DND-41 (cell line): ENCODE measurements around the gene SIN3B.

Experiments used
- ATAC-seq: fragments of 200-7000 bp; cut with Tn5 transposase; 3 replicates; pipeline ENCODE4 v1.9.1; 2021; ENCODE audit warnings: low read depth; ENCODE audit not compliant: insufficient read depth
- DNase-seq: peaks from one replicate; pipeline ENCODE4 v3.0.0-alpha.2; 2020
- H2AFZ ChIP-seq: 2 replicates; pipeline ENCODE4 v1.6.0; 2012; ENCODE audit warnings: low read depth, low read length
- H3K27ac ChIP-seq: 2 replicates; pipeline ENCODE4 v1.5.1; 2012; ENCODE audit warnings: low read length, inconsistent platforms
- H3K27me3 ChIP-seq: fragments of 200-600 bp; sonication (generic); 2 replicates; pipeline ENCODE4 v1.6.0; 2012; ENCODE audit warnings: low read length, mild to moderate bottlenecking, inconsistent platforms; ENCODE audit not compliant: insufficient read depth, poor library complexity
- H3K36me3 ChIP-seq: 2 replicates; pipeline ENCODE4 v1.5.1; 2012; ENCODE audit warnings: low read length, inconsistent platforms; ENCODE audit not compliant: insufficient read depth
- H3K4me1 ChIP-seq: 2 replicates; pipeline ENCODE4 v1.5.1; 2012; ENCODE audit warnings: mild to moderate bottlenecking, low read length; ENCODE audit not compliant: insufficient read depth
- H3K4me2 ChIP-seq: 2 replicates; pipeline ENCODE4 v1.6.0; 2012; ENCODE audit warnings: mild to moderate bottlenecking, moderate library complexity, low read length, inconsistent platforms; ENCODE audit not compliant: insufficient read depth
- H3K4me3 ChIP-seq, 2 experiments: fragments of 200-600 bp in 1 of 2; shearing (Covaris generic) in 1 of 2; 2 replicates each; pipeline ENCODE4 v1.5.1; 2012 to 2016; ENCODE audit warnings: inconsistent platforms in 2 of 2, low read length in 2 of 2, mild to moderate bottlenecking in 2 of 2, low read depth in 1 of 2, moderate library complexity in 1 of 2
- H3K79me2 ChIP-seq: 2 replicates; pipeline ENCODE4 v1.6.0; 2012; ENCODE audit warnings: low read length, inconsistent platforms; ENCODE audit not compliant: insufficient read depth
- H3K9ac ChIP-seq: 2 replicates; pipeline ENCODE4 v1.6.0; 2012; ENCODE audit warnings: low read depth, mild to moderate bottlenecking, inconsistent platforms, low read length, moderate library complexity
- H3K9me3 ChIP-seq: 2 replicates; pipeline ENCODE4 v1.5.1; 2012; ENCODE audit warnings: low read length, moderate library complexity, mild to moderate bottlenecking, inconsistent platforms; ENCODE audit not compliant: insufficient read depth, severe bottlenecking
- H4K20me1 ChIP-seq: 2 replicates; pipeline ENCODE4 v1.6.0; 2012; ENCODE audit warnings: low read length; ENCODE audit not compliant: insufficient read depth
- EZH2 ChIP-seq: IDR thresholded peaks from 3 replicates; pipeline ENCODE4 v1.6.1; 2012; ENCODE audit warnings: borderline replicate concordance, low read depth, mild to moderate bottlenecking, moderate library complexity, low read length, inconsistent platforms; ENCODE audit not compliant: severe bottlenecking
- TF ChIP-seq, protein P1 (sequence below): IDR thresholded peaks from 2 replicates; pipeline ENCODE4 v1.5.1; 2012; ENCODE audit warnings: borderline replicate concordance, low read length, moderate library complexity, mild to moderate bottlenecking; ENCODE audit not compliant: poor library complexity, severe bottlenecking; ENCODE audit errors: extremely low read depth

The SIN3B gene

DNA sequence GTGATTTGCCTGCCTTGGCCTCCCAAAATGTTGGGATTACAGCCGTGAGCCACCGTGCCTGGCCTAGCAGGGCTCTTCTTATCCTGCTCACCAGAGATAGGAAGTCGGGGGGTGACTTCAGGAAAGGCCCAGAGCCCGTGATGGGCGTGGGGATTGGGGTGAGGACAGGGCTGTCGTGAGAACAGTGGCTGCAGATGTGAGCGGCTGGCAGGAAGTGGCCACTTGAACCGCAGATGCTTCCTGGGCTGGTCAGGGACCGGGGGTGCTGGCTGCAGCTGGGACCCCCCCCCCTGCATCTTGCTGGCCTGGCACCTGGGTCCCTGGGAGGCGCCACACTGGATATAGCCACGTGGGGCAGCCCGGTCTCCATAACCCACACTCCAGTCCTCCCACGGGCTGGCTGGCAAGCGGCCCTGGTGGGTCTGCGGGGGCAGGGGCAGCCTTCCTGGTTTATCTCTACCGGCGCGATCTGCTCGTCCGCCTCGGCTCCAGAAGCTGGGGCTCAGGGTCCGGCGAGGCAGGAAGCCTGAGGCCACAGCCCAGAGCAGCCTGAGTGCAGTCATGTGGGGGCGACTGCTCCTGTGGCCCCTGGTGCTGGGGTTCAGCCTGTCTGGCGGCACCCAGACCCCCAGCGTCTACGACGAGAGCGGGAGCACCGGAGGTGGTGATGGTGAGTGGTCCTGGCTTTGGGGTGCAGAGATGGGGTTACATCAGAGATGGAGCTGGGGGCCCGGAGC lies 59.6 kb downstream of the SIN3B start, which contains the start of gene F2RL3:
Gene F2RL3 (plus strand): TSS at position 371 of the 737 bp plus-strand sequence. CDS start 191 bp downstream, at position 562.
- H2AFZ ChIP-seq = no peak within 1 kb of the TSS
- no peak for TF ChIP-seq EZH2
- TF ChIP-seq, protein P1, sequence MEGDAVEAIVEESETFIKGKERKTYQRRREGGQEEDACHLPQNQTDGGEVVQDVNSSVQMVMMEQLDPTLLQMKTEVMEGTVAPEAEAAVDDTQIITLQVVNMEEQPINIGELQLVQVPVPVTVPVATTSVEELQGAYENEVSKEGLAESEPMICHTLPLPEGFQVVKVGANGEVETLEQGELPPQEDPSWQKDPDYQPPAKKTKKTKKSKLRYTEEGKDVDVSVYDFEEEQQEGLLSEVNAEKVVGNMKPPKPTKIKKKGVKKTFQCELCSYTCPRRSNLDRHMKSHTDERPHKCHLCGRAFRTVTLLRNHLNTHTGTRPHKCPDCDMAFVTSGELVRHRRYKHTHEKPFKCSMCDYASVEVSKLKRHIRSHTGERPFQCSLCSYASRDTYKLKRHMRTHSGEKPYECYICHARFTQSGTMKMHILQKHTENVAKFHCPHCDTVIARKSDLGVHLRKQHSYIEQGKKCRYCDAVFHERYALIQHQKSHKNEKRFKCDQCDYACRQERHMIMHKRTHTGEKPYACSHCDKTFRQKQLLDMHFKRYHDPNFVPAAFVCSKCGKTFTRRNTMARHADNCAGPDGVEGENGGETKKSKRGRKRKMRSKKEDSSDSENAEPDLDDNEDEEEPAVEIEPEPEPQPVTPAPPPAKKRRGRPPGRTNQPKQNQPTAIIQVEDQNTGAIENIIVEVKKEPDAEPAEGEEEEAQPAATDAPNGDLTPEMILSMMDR = no peak
- no peak for ATAC-seq
- H3K9me3 ChIP-seq = no peaks in the 10 kb centered on the region
- H3K27ac ChIP-seq = no peak within 1 kb of the TSS
- DNase-seq = no peak
- no peaks in the 10 kb centered on the region for H4K20me1 ChIP-seq
- H3K4me3 ChIP-seq = no peak within 1 kb of the TSS
- H3K4me1 ChIP-seq = no peaks in the 10 kb centered on the region
- H3K4me2 ChIP-seq = no peak within 1 kb of the TSS
- no peak within 1 kb of the TSS for H3K9ac ChIP-seq
- H3K36me3 ChIP-seq = no peaks in the 10 kb centered on the region
- H3K27me3 ChIP-seq = no peaks in the 10 kb centered on the region
- no peaks in the 10 kb centered on the region for H3K79me2 ChIP-seq

DNA sequence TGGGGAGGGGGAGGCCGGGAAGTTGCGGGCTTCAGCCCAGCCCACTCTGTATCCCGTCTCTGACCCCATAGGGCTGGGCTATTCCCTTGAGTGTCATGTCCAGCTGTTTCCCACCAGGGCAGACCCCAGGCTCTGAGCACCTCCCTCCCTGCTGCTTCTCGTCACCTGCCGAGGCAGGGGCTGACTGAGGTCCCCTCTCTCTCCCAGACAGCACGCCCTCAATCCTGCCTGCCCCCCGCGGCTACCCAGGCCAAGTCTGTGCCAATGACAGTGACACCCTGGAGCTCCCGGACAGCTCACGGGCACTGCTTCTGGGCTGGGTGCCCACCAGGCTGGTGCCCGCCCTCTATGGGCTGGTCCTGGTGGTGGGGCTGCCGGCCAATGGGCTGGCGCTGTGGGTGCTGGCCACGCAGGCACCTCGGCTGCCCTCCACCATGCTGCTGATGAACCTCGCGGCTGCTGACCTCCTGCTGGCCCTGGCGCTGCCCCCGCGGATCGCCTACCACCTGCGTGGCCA lies 60.2 kb downstream of the SIN3B start:
- H3K79me2 ChIP-seq = no peaks in the 10 kb centered on the region
- ATAC-seq (no peak), DNase-seq (no peak)
- no peaks in the 10 kb centered on the region for H3K4me1 ChIP-seq
- no peaks in the 10 kb centered on the region for H3K27me3 ChIP-seq
- H3K36me3 ChIP-seq = no peaks in the 10 kb centered on the region
- no peak overlapping the region for H3K27ac ChIP-seq
- H3K9me3 ChIP-seq = no peaks in the 10 kb centered on the region
- no peak overlapping the region for H3K9ac ChIP-seq
- H2AFZ ChIP-seq = no peak overlapping the region
- TF ChIP-seq, protein P1 = no peak
- TF ChIP-seq EZH2 = no peak
- no peaks in the 10 kb centered on the region for H4K20me1 ChIP-seq
- H3K4me2 ChIP-seq = no peak overlapping the region
- H3K4me3 ChIP-seq = no peak overlapping the region

DNA sequence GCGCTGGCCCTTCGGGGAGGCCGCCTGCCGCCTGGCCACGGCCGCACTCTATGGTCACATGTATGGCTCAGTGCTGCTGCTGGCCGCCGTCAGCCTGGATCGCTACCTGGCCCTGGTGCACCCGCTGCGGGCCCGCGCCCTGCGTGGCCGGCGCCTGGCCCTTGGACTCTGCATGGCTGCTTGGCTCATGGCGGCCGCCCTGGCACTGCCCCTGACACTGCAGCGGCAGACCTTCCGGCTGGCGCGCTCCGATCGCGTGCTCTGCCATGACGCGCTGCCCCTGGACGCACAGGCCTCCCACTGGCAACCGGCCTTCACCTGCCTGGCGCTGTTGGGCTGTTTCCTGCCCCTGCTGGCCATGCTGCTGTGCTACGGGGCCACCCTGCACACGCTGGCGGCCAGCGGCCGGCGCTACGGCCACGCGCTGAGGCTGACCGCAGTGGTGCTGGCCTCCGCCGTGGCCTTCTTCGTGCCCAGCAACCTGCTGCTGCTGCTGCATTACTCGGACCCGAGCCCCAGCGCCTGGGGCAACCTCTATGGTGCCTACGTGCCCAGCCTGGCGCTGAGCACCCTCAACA lies 60.8 kb downstream of the SIN3B start:
- Histone ChIP-seq H3K27me3 (no peaks in the 10 kb centered on the region), H3K79me2 (no peaks in the 10 kb centered on the region), H2AFZ (no peak overlapping the region), H3K4me2 (no peak overlapping the region), H3K9me3 (no peaks in the 10 kb centered on the region), H3K4me3 (no peak overlapping the region), H3K27ac (no peak overlapping the region), H3K4me1 (no peaks in the 10 kb centered on the region), H4K20me1 (no peaks in the 10 kb centered on the region), H3K9ac (no peak overlapping the region), H3K36me3 (no peaks in the 10 kb centered on the region)
- TF ChIP-seq EZH2 = no peak
- TF ChIP-seq, protein P1 = no peak
- ATAC-seq (no peak), DNase-seq (no peak)
